ENCODE measurements around the gene PTPRS. TPM values are rescaled to one million over a fixed set of nuclear protein-coding genes. Genes with fewer than 3 reads are reported as not detected.

The PTPRS gene
- total and polyA plus RNA-seq, 4 donors, result 10.9 to 96.7 (median 46.4) TPM

- no peak overlapping the region for H3K4me3 ChIP-seq
- TF ChIP-seq CTCF (IDR thresholded peaks at IDR 0.05; ENCODE audit: control extremely low read depth, extremely low read depth), result no peak
- H3K27ac ChIP-seq (ENCODE audit: low read depth in 1 of 2, low read length in 1 of 2), result no peak overlapping the region
- peaks cover 0 to 18% (median 4%) of the 10 kb centered on the region in 5 donors for H3K4me1 ChIP-seq (ENCODE audit: control insufficient read depth in 5 of 5, insufficient read depth in 5 of 5, low read length in 5 of 5)
- 85 to 90% methylated on average over 16 of the region's 16 CpGs for WGBS, 2 donors
- H3K9me3 ChIP-seq (ENCODE audit: control insufficient read depth in 4 of 4, insufficient read depth in 3 of 4, low read length in 3 of 4), result peaks cover 0 to 2% (median 0%) of the 10 kb centered on the region in 4 donors
- H3K9ac ChIP-seq (ENCODE audit: insufficient read depth in 1 of 2, low read length in 2 of 2), result no peak overlapping the region
- no peaks in the 10 kb centered on the region for H3K36me3 ChIP-seq (ENCODE audit: control insufficient read depth in 4 of 4, insufficient read depth in 4 of 4, low read length in 4 of 4)
- DNase-seq (no peak), ATAC-seq (ENCODE audit: insufficient read depth, low FRiP score) (no peak)
- H3K27me3 ChIP-seq (ENCODE audit: control insufficient read depth in 3 of 3, insufficient read depth in 3 of 3, low read length in 2 of 3), result no peaks in the 10 kb centered on the region
Measured at GRCh38 chr19:5296457-5297271, 43.9 kb downstream of the PTPRS start.

GRCh38 chr19:5296021-5296420 is 44.6 kb downstream of the PTPRS start:
- H3K27me3 ChIP-seq (ENCODE audit: control insufficient read depth in 3 of 3, insufficient read depth in 3 of 3, low read length in 2 of 3), result no peaks in the 10 kb centered on the region
- no peak overlapping the region for H3K27ac ChIP-seq (ENCODE audit: low read depth in 1 of 2, low read length in 1 of 2)
- no peak overlapping the region for H3K9ac ChIP-seq (ENCODE audit: insufficient read depth in 1 of 2, low read length in 2 of 2)
- H3K4me1 ChIP-seq (ENCODE audit: control insufficient read depth in 5 of 5, insufficient read depth in 5 of 5, low read length in 5 of 5), result peaks cover 0 to 24% (median 7%) of the 10 kb centered on the region in 5 donors
- 93 to 95% methylated on average over 6 of the region's 6 CpGs for WGBS, 2 donors
- no peak overlapping the region for H3K4me3 ChIP-seq
- no peaks in the 10 kb centered on the region for H3K36me3 ChIP-seq (ENCODE audit: control insufficient read depth in 4 of 4, insufficient read depth in 4 of 4, low read length in 4 of 4)
- DNase-seq (no peak), ATAC-seq (ENCODE audit: insufficient read depth, low FRiP score) (no peak)
- H3K9me3 ChIP-seq (ENCODE audit: control insufficient read depth in 4 of 4, insufficient read depth in 3 of 4, low read length in 3 of 4), result peaks cover 0 to 2% (median 0%) of the 10 kb centered on the region in 4 donors
- TF ChIP-seq CTCF (IDR thresholded peaks at IDR 0.05; ENCODE audit: control extremely low read depth, extremely low read depth), result no peak

- no peak overlapping the region for H3K9ac ChIP-seq (ENCODE audit: insufficient read depth in 1 of 2, low read length in 2 of 2)
- H3K9me3 ChIP-seq (ENCODE audit: control insufficient read depth in 4 of 4, insufficient read depth in 3 of 4, low read length in 3 of 4), result peaks cover 0 to 2% (median 0%) of the 10 kb centered on the region in 4 donors
- ATAC-seq (ENCODE audit: insufficient read depth, low FRiP score) (no peak), DNase-seq (no peak)
- WGBS, 2 donors, result 77 to 79% methylated on average over 22 of the region's 22 CpGs
- peaks cover 0 to 24% (median 8%) of the 10 kb centered on the region in 5 donors for H3K4me1 ChIP-seq (ENCODE audit: control insufficient read depth in 5 of 5, insufficient read depth in 5 of 5, low read length in 5 of 5)
- no peaks in the 10 kb centered on the region for H3K27me3 ChIP-seq (ENCODE audit: control insufficient read depth in 3 of 3, insufficient read depth in 3 of 3, low read length in 2 of 3)
- H3K36me3 ChIP-seq (ENCODE audit: control insufficient read depth in 4 of 4, insufficient read depth in 4 of 4, low read length in 4 of 4), result no peaks in the 10 kb centered on the region
- no peak overlapping the region for H3K27ac ChIP-seq (ENCODE audit: low read depth in 1 of 2, low read length in 1 of 2)
- no peak for TF ChIP-seq CTCF (IDR thresholded peaks at IDR 0.05; ENCODE audit: control extremely low read depth, extremely low read depth)
- no peak overlapping the region for H3K4me3 ChIP-seq
Measured at GRCh38 chr19:5294403-5295160, 46.0 kb downstream of the PTPRS start.

All from lung (tissue), 12 donors.